HG03571 (cell line): ENCODE measurements around the gene LINS1.
"Not testable (repeated sequence)": the region's sequence is repeated elsewhere in the genome, so short reads cannot be mapped to it uniquely, and the experiment has no call there.

ENCODE experiments used
- ATAC-seq: cut with Tn5 transposase; IDR thresholded peaks from one replicate; pipeline ENCODE4 v1.9.1; 2021; ENCODE audit not compliant: unreplicated experiment

The LINS1 gene

GRCh38 chr15:100602823-100603393, 924 bp upstream of the LINS1 start:
- ATAC-seq = peak; percentile 41

- ATAC-seq = peak; percentile 9
These were observed 344 bp downstream of the LINS1 start for GRCh38 chr15:100601617-100602063.

GRCh38 chr15:100601163-100601562, 821 bp downstream of the LINS1 start:
- ATAC-seq = no peak

- ATAC-seq = no peak
These were observed 3.3 kb downstream of the LINS1 start for GRCh38 chr15:100598655-100599054.

GRCh38 chr15:100597862-100598261, 4.1 kb downstream of the LINS1 start:
- ATAC-seq = no peak

- ATAC-seq = peak; percentile 70
These were observed 5.2 kb downstream of the LINS1 start for GRCh38 chr15:100596792-100597191.

GRCh38 chr15:100595964-100596363, 6.0 kb downstream of the LINS1 start:
- ATAC-seq = no peak

GRCh38 chr15:100593431-100593830, 8.6 kb downstream of the LINS1 start:
- no peak for ATAC-seq

GRCh38 chr15:100592898-100593297, 9.1 kb downstream of the LINS1 start:
- no peak for ATAC-seq

GRCh38 chr15:100591835-100592234, 10.1 kb downstream of the LINS1 start:
- no peak for ATAC-seq

GRCh38 chr15:100591163-100591562, 10.8 kb downstream of the LINS1 start:
- ATAC-seq = not testable (repeated sequence)

- no peak for ATAC-seq
These were observed 13.2 kb downstream of the LINS1 start for GRCh38 chr15:100588638-100589242.

GRCh38 chr15:100580414-100580813, 21.6 kb downstream of the LINS1 start:
- no peak for ATAC-seq

- ATAC-seq = no peak
These were observed 28.5 kb downstream of the LINS1 start for GRCh38 chr15:100573526-100573925.

GRCh38 chr15:100572362-100572983, 29.5 kb downstream of the LINS1 start:
- no peak for ATAC-seq

- no peak for ATAC-seq
These were observed 30.3 kb downstream of the LINS1 start for GRCh38 chr15:100571592-100572167.

- ATAC-seq = peak; percentile 61
These were observed 31.2 kb downstream of the LINS1 start for GRCh38 chr15:100570735-100571313.

- peak; percentile 11 for ATAC-seq
These were observed 31.7 kb downstream of the LINS1 start for GRCh38 chr15:100570275-100570674.

- no peak for ATAC-seq
These were observed 32.6 kb downstream of the LINS1 start for GRCh38 chr15:100569391-100569790.

GRCh38 chr15:100566850-100567628, 34.9 kb downstream of the LINS1 start:
- ATAC-seq = no peak

- ATAC-seq = no peak
These were observed 36.4 kb downstream of the LINS1 start for GRCh38 chr15:100565591-100565990.
